Ecto neural progenitor cell (in vitro differentiated cells): ENCODE data around the gene CLSTN1.

Experiments used
- DNase-seq: peaks from one replicate; pipeline ENCODE4 v3.0.0-alpha.2; 2018; ENCODE audit warnings: low spot score

The CLSTN1 gene

DNA sequence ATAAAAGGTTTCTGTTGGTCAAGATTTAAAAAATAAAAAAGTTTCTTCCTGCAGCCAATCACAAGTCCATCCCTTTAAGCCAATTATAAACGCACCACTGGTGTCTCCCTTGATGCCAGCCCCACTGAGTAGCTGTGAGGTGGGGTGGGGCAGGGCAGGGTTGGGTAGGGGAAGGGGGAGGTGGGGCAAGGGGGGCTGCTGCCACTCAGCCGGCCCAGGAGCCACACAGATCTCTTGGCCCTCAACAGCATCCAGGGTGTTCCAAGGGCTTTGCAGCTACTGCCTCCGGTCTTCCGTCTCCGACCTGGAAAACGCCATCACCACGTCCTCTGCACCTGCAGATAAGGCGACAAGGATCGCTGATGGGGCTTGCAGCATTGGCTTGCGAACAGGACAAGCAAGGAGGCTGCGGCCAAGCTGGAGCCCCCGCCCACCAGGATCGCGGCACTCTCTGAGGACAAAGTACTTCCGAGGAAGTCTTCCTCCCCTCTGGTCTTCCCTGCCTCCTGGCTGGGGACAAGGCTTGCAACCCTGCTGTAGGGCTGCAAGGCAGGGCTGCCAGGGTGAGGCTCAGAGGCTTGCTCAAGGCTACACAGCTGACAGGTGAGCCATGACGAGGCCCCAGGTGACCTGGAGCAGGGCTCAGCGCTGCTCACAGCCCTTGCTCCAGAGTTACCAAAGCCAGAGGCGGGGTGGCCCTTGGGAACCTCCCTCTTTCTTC, 26.8 kb upstream of the CLSTN1 start:
- no peak for DNase-seq

DNA sequence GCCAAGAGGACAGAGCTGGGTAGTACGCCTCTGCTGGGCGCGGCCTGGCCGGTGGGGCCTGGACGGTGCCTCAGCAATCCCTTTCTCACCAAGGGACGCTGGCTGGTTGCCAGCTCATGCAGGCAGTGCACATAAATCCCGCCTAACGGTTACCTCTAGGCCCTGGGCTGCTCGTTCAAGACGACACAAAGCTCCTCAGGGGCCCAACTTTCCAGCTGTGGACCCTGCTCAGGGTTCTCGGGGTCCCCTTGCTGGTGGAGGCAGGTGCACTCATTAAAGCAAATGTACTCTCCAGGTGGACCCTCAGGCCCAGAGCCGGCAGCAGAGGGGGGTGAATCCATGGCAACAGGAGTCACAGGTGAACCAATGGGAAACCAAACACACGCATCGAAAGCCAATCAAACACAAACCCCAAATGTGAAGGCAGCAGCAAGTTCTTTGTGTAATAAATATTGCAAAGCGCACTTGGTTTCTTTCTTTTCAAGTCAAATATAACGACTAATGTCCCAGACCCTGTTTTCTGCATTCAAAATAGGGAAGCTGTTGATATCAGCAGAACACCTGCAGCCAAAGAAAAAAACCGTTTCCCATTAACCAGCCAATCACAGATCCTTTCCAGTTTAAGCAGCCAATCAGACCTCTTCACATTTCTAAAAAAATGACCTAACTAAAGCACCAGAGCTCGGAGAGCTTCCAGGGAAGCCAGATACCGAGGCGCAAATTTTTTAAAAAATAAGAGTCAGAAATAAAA, 26.1 kb upstream of the CLSTN1 start:
- DNase-seq: no peak

DNA sequence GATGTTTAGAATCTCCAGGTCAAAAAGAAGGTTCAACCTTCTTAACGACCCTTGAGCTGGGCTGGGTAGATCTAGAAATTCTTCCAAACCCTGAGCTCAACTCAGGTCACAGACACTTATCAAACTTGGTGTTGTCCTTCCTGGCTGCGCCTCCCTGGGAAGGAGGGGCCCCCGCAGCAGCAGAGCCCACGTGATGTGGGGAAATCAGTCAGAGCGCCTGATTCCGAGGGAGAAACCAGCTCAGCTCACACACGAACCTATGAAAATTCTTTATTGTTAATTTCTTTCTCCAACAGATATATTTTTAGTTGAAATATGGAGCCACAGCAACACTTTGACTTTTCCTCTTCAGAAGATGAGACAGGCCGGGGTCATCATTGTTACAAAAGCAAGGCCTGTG, 24.3 kb upstream of the CLSTN1 start:
- DNase-seq: no peak

DNA sequence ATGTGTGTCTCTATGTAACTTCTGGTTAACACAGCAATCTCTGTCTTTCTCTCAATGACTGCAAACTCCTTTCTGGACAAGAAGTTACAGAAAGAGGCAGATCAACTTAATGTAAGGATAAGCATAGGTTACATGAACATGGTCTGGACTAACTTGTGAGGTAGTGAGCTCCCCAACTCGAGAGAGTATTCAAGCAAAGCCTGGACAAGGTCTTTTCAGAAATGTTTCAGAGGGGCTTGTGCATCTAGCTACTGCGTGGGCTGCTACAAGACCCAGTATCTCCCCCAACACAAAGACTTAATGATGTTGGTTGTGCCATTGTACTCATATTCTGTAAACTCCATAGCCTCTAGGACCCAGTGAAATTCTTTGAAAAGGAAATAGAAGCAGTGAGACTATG, 23.5 kb upstream of the CLSTN1 start:
- no peak for DNase-seq

DNA sequence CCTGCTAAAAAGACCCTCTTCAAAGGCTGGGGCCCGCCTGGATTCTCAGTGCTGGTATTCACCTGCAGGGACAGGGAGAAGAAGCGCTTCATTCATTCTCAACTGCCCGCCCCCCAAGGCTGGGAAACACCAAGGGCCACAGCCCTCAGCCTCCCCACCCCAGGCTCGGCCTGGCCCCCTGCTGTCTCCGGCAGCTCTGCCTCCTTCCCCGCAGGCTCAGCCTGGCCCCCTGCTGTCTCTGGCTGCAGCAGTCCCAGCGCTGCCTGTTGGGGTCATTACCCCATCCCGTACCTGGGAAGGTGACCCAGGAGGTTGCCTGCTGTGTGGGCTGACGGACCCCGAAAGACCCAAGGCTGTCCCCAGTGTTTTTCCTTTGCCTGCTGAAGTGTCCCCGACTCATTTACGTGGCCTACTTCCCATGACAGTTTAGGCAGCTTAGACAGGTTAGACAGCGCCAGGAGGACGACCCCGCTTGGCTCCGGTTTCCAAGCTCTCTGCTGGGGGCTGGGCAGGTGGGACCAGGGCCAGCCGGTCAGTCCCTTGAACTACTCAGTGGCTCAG, 22.9 kb upstream of the CLSTN1 start:
- no peak for DNase-seq

DNA sequence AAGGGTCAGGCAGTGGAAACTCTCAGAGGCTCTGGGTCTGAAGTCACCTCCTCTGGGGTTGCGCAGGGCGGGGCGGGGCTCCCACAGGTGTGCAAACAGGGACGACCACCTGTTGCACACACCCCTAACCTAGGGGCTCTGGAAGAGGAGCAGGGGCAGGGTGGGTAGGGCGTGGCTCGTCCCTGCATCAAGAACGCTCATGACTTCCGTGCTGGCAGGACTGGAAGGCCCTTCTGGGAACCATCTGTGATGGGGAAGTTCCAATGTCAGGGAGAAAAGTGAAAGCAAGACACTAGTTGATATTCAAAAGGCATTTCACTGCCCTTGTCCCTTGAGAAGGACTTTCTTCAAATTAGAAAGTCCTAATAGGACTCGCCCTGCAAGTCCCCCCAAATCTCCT, 22.1 kb upstream of the CLSTN1 start:
- DNase-seq: no peak

DNA sequence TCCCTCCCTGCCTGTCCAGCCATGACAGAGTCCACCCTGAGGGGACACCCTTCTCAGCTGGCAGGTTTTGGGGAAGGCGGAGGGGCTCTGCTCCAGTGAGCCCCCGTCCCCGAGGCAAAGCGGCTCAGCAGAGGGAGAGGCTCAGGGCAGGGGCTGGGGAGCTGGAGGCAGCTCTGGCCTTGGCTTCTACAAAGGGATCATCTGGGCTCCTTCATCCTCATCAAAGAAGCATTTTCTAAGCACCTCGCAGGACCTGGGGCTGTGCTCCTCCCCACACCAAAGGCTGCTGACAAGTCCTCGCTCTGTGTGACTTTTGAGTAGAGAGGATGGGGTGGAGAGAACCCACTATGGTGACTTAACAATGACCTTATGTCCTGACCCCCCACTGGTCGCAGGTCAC, 21.0 kb upstream of the CLSTN1 start:
- no peak for DNase-seq

DNA sequence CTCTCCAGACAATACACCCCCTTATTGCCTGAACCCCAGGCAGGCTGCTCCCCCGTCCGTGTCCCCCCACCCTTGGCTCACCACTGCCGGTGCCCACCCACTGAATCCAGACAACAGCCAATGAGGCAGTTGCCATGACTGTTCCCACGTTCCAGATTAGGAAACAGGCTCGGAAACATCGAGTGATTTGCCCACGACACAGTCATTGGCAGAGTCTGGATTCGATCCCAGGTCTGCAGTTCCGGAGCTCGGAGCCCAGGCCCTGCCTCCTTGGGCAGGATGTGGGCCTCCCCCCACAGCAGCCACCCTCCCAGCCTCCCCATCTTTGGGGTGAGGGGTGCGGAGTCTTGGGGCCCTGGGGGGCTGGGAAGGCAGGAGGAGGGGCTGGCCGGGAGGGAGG, 20.3 kb upstream of the CLSTN1 start:
- no peak for DNase-seq

DNA sequence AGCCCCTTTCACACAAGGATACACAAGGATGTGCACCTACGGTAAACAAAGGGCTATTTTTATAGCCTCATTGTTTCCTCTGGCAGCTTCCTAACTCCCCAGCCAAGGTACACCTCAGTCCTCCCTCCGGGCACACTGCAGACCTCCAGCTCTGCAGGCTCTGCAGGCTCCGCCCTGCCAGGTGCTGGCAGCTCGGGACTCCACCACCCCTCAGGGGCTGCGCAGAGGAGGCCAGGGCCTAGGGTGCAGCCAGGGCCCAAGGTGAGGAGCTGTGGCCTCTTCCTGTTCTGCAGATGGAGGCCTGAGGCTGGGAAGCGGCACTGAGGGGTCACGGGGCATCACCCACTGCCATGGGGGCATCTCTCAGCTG, 19.8 kb upstream of the CLSTN1 start:
- DNase-seq: peak; percentile 45

DNA sequence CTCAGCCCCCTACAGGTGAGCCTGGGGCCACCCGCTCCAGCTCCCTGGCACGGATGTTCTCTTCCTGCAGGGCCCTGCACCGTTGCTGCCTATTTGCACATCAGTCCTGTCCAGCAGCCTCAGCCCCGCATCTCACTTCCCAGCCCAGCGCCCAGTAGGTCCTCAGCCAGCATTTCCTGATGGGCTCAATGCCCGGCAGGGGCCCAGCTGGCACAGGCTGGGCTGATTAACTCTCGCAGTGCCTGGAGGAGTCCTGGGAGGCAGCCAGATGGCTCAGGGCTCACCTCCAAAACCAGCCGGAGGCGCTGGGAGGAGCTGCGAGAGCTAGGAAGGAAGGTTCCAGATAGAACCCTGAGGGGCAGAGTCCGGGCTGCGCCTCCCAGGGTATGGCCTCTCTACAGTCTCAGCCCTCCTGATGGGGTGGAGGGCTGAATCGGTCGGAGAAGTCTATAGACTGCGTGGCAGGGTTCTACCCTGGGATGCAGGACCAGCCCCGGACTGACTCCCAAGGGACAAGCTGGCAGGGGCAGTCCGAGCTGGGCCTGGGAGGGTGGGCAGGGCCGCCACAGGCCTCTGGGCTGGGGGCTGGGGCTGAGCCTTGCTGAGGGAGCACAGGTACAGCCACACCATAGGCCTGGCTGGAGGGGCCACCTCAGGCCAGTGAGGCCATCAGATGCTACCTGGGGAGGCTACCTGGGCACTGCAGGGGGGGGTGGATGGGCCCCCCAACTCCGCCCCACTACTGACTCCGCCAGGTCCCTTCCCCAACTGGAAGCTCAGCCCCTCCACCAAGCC, 19.2 kb upstream of the CLSTN1 start:
- peak; percentile 42 for DNase-seq

DNA sequence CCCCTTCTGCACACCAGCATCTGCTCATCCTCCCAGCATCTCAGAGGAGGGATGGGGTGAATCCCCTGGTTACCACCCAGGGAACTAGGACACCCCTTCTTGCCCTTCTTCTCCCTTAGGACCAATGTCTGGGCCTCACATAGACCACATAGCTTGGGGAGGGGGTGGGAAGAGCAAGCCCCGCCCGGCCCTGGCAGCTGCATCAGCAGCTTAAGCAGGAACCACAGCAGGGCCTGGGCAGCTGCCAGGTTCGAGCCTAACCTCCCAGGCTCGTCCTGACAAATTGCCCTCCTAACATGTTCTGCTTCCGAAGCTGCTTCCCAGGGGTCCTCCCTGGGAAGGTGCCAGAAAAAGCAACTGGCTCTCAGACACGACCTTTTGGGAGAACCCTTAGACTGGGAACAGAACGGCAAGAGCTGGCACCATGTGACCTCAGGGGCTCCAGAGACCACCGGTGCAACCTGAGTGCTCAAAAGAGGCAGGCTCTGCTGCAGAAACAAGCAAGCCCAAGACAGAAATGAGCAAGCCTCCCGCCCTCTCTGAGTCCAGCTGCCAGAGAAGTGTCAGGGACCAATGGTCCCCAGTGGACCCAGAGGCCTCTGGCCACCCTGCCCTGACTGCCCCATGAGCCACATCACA, 18.4 kb upstream of the CLSTN1 start:
- DNase-seq: no peak

DNA sequence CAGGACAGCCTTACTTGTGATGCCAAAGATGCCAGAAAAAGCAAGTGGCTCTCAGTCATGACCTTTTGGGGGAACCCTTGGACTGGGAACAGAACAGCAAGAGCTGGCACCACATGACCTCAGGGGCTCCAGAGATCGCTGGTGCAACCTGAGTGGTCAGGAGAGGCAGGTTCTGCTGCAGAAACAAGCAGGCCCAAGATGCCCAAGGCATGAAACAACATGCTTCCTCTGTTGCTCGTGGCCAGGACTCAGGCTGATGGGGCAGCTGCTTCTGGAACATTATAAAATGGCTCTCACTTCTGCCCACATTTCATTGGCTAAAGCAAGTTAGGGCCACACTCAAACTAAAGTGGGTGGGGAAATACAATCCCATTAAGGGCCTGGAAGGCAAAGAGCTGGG, 17.7 kb upstream of the CLSTN1 start:
- DNase-seq: no peak

DNA sequence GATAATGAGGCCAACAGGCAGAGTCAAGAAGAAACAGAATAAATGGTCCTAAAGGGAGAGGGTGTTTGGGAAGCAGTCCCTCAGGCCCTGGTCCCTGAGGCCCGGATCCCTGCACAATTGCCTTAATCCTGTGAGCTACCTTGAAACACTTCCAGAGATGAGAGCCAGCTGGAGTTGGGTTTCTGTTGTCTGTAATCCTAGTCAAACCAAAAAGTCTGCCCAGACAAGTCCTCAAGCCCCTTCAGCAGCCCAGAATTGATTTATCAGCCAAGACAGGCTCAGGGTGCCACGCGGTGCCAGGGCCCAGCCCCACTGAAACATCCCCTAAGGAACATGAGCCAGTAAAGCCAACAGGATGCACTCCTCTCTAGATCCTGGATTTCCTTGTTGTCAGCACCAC, 16.4 kb upstream of the CLSTN1 start:
- no peak for DNase-seq

DNA sequence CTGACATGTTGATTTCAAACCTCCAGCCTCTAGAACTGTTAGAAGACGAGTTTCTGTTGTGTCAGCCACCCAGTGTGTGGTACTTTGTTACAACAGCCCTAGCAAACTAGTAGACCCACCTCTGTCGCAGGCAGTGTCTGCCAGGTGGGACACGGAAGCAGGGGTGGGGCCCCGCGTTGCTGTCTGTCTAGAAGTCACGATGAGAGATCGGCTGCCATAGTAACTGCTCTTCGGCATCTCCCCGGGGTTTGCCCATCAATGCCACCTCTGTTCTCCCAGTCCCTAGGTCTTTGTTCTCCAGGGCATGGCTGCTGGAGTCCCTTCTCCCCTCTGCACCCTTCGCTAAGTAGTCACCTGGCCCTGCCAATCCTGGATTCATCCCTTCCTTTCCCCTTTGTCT, 15.2 kb upstream of the CLSTN1 start:
- no peak for DNase-seq

DNA sequence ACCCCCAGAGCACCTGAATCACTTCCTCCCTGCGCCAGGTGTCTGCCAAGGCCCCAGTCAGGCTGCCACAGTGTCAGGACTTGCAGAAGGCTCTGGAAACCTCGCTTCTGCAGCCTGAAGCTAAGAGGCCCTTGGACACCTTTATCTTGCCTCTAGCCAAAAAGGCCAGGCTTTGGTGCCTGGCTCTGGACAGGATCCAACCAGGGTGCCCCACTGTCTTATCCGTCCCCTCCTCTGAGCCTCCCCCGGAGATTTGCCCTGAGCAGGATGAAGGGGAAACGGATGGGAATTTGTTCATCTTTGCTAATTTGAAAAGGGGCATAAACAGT, 12.8 kb upstream of the CLSTN1 start:
- no peak for DNase-seq

DNA sequence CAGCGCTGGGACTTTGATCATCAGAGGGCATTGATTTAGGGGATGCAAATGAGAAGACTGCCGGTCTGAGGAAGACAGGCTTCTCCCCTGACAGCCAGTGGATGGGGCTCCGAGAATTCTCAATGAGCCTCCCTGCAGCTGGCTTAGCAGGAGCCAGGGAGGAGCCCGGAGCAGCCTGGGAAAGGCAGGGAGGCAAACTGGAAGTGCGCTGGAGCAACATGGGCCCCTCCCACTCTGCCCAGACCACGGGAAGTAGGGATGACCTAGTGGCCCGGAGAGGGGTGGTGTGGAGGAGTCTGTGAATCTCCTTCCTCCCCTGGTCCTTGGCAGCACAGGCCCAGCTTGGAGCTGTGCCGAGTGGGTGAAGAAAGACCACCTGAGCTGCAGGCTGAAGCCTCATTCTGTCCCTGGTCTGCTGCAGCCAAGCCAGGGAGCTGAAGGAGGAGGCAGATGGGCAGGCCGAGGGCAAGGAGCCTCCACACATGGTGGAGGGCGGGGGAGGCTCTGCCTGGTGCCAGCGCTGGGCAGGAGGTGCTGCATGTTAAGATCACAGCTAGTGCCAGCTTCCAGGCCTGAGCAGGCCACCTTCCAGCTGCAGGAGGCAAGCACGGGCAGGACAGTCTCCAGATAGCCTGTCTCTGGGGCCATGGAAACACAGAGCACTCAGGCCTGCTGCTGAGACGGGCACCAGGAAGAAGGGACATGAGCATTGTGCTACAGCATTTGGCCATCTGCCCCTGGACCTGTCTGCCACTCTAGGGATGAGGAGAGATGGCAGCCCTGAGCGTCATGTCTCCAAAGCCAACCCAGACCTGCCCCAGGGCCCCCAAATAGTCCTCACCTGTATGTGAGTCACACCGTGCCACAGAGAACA, 12.2 kb upstream of the CLSTN1 start:
- peak; percentile 75 for DNase-seq

DNA sequence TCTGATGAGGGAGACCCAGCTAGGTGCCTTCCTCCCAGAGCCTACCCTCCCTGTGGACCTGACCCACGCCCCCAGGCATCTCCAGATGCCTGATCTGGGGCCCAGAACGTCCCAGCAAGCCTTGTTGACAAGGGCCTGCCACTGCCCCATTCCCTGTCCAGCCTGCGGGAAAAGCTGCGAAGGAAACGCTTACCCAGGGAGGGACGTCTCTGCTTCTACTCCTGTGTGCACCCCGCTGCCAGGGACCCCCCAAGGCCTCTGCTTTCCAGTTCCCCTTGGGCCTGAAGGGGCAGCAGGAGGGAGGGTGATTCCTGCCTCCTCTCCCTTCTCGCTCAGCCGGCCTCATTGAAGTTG, 11.6 kb upstream of the CLSTN1 start:
- no peak for DNase-seq

DNA sequence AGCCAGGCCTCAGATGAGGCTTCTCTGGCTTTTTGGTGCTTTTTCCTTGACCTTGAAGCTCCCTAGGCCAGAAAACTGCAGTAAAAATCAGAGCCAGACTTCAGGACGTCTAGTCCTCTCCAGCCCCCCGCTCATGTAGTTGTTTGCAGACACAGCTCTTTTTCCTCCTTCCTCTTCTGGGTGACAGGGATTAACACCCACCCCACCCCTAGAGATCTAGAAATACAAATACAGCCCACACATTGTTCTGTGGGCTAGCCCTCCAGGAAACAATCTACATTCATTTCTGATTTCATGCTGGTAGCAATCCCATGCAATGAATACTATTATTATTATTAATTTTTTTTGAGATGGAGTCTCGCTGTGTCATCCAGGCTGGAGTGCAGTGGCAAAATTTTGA, 9.9 kb upstream of the CLSTN1 start:
- no peak for DNase-seq

DNA sequence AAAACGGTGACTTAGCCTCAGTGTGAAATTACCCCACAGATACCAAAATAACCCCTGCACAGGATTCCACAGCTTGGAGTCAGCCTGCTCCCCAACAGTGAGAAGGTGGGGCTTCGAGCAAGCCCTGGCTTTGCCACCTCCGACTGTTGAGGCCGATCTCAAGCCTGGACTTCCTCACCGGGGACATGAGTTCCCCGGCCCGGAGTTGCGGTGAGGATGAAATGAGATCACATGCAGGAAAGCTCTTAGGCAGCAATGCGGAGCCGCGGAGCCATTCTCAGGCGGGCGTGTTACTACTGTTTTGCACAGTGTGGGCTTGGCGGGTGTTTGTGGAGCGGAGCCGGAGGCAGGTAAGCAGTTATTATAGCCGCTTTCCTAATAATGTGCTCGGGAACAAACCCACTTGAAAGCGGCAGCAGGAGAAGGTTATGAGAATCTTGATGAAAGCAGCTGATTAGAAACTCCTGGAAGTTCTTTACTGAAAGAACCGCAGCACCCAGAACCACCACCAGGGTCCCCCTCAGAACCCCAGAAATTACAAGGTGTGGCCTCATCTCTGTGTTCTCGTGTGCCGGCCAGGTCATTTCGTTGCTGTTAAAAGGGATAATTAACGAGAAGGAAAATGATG, 3.9 kb upstream of the CLSTN1 start:
- no peak for DNase-seq

DNA sequence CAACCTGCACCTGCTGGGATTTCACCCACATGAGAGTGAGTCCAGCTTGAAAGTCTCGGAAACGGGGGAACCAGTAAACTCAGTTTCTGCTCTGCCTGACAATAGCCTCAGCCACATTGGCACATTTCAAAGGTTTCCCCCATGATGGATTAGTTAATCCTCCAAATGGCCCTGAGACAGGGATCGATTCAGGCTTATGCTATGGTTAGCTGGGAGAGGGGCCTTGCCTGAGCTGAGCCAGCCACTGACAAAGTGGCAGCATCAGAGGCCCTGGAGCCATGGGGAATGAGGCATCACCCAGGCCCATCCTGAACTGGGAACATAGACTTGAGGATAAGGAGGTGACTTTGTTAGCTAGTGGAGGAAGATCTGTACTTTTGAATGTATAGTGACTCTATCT, 2.9 kb upstream of the CLSTN1 start:
- DNase-seq: no peak

DNA sequence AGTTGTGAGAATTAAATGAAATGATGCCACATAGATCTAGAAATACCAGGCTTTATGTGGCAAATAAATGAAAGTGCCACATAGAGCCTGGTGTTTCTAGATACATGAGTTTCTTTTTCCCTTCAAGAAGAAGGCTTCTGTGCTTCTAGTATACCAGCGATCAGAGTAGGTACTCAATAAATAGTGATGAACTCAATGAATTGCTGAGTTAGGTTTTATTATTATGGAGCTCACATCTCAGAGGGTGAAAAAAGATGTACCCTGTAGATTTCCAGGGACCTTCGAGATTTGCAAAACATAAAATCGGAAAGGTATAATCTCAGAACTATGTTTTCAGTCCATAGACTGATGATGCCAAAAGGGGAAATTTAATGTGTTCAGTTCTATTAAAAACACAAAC, 2.3 kb upstream of the CLSTN1 start:
- DNase-seq: no peak
